SH-SY5Y (cell line): Measurements from ENCODE around the gene SV2C.

Source experiments
- GATA2 ChIP-seq: IDR thresholded peaks from 2 replicates; pipeline ENCODE4 v1.6.1; 2011; ENCODE audit warnings: mild to moderate bottlenecking, low read depth, low read length
- GATA3 ChIP-seq: IDR thresholded peaks from 2 replicates; pipeline ENCODE4 v1.6.1; 2011; ENCODE audit warnings: low read depth, mild to moderate bottlenecking, low read length, moderate library complexity

The SV2C gene

DNA sequence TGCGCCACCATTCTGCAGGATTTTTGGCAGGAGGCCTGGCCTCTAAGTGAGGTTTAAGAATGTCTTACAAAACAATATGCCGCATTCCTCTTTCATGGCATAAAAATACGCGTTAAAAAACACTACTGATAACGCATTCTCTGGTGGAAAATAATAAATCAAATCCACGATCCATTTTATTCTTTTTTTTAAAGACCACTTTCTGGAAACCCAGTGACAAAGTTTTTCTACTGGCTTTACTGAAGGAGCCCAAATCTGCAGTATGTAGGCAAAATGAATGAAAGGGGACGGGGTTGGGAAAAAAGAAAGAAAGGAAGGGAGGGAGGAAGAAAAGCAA, 2.0 kb downstream of the SV2C start:
- TF ChIP-seq GATA2 (no peak), GATA3 (no peak)

DNA sequence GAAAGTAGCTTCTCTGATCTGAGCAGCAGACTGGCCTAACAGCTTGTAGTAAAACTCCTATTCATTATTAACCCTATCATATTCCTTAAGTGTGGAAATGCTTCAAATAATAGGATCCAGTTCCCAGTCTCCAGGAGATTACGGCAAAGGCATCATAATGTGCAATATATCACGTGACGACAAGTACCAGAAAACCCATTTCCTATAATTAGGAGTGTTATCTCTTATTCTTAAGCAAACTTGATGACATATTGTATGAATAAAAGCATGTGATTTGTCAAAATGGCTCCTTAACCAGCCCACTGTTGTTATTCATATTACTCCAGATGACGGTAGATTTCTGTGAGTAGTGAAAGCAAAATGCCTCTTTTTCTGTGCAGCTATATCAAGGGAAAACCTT, 2.9 kb downstream of the SV2C start:
- TF ChIP-seq GATA2 (no peak), GATA3 (no peak)

DNA sequence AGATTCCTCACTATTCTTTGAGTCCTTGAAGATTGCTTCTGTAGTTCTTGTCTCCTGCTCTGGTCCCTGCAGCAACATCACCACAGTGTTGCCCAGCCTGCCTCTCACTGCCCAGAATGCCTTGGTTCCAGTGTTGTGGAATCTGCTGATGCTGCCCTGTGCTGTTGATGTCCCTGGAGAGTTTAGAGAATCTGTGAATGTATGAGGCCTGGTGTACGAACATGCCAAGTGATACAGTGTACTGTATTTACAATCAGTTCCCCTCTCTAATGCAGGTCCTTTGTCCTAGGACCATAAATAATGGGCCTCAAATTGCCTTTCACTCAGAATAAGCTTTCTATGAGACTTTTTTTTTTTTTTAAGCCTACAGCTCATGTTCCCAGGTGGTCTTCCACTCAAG, 8.2 kb downstream of the SV2C start:
- TF ChIP-seq GATA3: no peak
- no peak for TF ChIP-seq GATA2

DNA sequence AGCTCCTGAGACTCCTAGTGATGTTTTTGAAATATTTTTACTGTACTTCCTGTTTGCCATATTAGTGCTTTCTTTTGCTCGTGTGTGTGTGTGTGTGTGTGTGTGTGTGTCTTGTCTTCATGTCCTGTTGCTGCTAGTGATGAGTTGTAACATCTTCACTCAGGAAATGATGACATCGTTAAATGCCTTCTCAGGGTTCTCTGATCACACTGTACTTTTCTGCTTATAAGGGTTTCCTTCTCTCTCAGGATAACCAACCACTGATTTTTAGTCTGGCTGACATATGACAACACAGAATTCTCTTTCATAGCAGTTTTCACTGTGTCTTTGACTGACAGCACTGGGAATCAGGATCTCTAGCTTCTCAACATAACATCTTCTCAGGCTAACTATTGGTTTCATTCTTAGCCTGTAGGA, 16.1 kb downstream of the SV2C start:
- TF ChIP-seq GATA3 (no peak), GATA2 (no peak)

DNA sequence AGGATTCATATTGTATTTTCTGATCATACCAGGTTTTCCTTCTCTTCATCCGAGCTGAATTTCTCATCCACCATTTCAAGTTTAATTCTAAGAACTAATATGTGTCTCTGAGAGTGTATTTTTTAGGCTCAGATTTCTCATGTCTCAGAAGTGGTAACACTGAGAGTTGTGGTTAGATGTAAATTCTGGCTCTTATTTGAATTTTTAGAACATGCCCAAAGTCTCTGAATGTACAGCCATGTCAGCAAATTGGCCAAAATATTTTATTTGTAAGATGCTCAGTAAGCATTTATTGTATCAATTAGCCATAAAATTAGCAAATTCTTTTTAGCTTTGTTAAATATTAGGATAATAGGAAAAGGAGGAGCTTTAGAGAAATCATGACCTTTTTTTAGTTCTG, 16.6 kb downstream of the SV2C start:
- no peak for TF ChIP-seq GATA3
- no peak for TF ChIP-seq GATA2

DNA sequence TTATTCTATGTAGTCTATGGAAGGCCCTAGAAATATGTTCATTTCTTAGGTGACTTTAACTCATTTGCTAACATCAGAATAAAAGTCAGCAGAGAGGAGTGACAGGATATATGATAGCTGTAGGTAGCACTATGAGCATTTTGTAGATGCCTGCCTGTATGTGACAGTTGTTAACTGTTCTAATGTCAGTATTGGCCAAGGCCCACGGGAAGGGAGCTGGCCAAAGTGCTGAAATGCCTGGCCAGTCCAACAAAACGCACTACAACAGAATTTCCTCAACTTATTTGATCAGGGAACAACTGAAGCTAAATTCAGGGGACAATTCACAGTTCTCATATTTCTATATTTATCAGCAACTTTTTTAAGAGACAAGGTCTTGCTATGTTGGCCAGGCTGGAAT, 20.8 kb downstream of the SV2C start:
- no peak for TF ChIP-seq GATA2

DNA sequence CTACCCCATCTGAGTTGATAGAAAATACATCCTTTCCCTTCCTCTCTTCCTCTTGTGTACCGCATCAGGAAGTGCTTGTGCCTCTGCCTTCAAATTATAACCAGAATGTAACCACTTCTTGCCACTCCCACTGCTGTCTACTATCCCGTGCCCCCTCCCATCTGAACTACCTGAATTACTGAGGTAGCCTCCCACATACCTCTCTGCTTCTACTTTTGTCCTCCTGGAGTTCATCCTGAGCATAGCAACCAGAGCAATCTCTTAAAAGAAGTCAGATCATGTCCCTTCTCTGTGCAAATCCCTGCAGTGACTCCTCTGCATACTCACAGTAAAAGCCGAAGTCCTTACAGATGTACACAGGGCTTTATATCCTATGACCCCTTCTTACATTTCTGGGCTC, 23.0 kb downstream of the SV2C start:
- TF ChIP-seq GATA3 (no peak), GATA2 (no peak)

DNA sequence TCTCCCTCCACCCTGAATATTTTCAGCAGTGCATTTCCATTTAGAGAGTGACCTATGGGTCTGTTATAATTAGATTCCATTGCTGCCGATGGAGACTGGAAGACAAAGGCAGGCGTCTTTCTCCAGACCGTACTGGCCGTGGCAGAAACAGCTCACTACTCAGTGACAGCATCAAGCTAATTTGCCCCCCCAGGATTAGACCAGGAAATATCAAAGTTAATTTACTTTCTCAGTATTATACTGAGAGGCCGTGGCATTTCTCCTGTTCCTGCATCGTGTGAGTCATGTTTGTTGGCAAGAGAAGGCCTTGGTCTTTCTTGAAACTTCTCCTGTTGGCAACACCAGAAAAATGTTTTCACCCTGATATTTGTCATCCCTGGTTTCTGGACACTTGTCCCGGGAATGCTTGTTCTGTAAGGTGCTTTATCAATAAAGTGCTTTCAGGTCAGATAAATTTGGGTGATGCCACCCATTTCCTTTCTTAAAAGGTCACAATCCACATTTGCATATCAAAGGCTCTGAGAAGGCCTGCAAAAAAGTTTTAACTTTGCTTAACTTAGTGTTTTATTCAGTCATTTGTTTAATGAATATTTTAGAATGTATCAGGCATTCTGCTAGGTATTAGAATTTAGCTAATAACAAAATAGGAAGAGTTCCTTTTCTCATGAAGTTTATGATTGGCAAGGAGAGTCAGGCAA, 28.4 kb downstream of the SV2C start:
- TF ChIP-seq GATA2 (no peak), GATA3 (no peak)

DNA sequence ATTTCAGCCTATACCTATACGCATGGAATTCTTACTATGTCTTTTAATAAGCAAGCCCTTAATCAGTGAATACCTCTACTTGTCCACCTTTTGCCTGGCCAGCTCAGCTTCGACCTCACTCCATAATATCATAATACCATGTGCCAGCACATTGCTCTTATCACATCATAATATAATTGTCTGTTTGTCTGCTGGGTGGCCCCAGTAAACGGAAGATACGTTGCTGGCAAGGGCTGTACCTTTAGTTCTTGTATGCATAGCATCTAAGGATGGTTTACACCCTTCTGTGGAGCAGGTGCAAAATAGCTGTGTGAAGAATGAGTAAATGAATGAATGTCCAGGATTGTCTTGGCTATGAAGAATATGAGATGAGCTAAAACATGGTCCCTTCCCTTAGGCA, 29.9 kb downstream of the SV2C start:
- TF ChIP-seq GATA3: no peak
- TF ChIP-seq GATA2: no peak

DNA sequence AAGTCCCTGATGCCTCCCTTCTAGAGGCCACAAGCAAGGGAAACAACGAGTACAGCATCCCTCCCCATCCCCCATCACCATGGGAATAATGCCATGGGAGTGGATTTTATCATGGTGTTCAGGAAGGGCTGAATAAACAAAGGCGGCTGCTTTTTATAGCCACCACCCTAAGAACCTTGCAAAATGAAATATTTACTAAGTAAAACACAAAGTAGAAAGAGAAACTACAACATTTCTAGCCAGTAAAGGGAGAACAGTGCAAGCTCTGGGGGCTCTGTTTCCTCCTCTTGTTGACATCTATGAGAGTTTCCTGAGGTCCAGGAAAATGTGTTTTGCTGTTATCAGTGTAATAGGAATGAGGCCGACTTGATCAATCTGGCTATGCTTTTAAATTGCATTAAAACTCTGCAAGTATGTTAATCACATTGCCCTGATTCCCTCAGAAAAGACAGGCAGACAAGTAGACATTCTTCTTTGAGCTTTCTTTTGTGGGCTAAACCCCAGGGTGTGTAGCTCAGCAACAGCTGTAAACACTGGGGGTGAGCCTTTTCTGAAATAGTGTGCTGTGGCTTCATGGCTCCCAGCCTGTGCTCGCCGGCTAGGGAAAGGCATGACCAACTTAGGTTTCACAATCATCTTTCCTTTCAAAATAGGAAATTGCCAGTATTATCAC, 31.1 kb downstream of the SV2C start:
- TF ChIP-seq GATA2 (peak; percentile 49; the same call in 1 of the 2 replicates), GATA3 (no peak)

DNA sequence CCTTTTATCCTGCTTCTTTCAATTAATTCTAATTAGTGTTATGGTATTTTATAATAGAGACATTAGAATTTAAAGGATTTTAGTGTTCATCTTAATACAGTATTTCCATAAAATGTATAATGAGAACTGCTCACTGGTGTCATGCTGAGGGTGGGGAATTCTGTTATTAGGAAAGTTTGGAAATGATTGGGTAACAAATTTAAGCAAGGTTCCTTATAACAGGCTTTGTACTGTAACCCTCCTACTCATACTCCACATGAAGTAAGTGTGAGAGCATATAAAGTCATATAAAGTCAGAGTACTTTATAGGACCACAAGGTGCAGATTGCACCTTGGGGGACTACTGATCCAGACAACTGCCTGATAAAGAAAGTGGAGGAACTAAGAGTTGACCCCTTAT, 42.2 kb downstream of the SV2C start:
- TF ChIP-seq GATA2 (no peak), GATA3 (no peak)

DNA sequence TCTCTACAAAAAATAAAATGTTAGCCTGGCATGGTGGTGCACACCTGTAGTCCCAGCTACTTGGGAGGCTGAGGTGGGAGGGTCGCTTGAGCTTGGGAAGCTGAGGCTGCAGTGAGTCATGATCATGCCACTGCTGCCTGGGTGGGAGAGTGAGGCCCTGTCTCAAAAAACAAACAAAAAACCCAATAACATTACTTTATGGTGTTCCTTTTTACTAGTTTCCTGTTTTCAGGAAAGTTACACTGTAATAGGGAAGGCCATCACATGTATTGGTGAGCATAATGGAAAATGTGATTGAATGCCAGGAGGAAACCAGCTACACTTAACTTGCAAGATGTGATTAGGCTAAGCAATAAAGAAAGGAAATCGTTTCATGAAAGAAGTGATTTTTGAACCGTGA, 42.7 kb downstream of the SV2C start:
- TF ChIP-seq GATA2: no peak
- TF ChIP-seq GATA3: no peak

DNA sequence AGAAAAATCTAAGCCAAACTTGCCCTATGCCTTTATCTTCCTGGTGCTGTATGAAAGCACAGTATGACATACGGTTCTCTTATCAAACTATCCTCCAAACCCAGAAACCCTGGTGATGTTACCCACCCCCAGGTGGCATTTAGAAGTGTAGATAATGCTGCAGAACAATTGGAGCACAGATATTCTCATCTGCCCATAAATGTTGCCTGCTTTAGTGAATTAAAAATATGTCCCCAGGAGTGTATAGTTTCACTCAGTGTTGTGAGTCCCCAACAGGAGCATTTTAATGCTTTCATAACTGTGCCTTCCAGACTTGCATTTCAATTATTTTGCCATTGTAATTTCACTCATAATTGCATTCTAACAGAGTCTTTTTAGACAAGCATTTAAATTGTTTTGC, 50.8 kb downstream of the SV2C start:
- no peak for TF ChIP-seq GATA3
- TF ChIP-seq GATA2: peak; percentile 59; the same call in 1 of the 2 replicates

DNA sequence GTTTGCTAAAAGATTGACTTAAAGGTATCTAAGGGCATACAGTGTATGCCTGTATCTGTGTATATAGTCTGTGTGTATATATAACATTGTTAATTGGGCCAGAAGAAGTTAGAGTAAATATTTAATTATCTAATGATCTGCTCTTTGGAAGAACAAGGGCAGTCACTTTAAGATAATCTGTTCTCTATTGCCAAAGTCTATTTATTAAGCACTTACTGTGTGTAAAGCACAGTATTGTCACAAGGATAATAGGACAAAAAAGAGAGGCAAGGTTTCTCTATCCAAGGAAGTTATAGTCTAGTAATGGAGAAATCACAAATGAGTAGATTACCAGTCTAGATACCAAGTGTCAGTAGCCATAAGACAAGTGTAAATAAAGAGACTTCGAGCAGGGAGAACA, 51.5 kb downstream of the SV2C start:
- TF ChIP-seq GATA2: no peak
- TF ChIP-seq GATA3: no peak

DNA sequence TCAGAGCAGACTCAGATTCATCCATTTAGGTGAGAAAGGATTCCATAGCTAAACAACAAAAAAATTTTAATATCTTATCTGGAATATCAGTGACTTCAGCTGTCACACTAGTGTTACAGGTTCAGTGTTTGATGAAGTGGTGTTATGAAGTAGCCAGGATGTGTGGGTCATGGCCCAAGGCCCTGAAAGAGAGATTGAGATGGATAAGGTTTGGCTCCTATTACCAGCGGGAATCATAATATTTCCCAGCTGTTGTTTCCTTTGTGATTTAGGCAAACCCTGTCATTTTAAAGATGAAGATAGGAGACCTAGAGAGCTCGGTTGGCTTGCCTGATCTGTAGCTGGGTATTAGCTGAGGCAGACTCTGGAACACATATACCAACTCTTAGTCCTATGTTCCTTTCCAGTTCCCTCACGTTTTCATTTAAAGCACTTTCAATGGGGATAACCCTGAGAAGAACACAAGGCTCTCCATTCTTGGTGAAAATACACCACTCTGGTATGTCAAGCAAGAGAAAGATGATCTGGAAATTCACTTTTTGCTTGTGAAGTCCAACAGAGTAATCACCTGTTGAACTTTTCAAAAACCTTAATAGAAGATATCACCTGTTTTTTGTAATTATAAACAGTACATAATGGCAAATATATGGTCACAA, 54.8 kb downstream of the SV2C start:
- TF ChIP-seq GATA2 (peak; percentile 96), GATA3 (peak; percentile 96)
